NB4 (cell line): ENCODE results near the gene COL5A1.

Source experiments
- POLR2A ChIP-seq: IDR thresholded peaks from 2 replicates; pipeline ENCODE4 v1.6.1; 2011; ENCODE audit warnings: mild to moderate bottlenecking; ENCODE audit not compliant: insufficient read length; ENCODE audit errors: extremely low read depth
- TF ChIP-seq, protein P1 (sequence below): IDR thresholded peaks from one replicate; pipeline ENCODE4 v1.5.1; 2012; ENCODE audit warnings: low read depth, low read length

DNA sequence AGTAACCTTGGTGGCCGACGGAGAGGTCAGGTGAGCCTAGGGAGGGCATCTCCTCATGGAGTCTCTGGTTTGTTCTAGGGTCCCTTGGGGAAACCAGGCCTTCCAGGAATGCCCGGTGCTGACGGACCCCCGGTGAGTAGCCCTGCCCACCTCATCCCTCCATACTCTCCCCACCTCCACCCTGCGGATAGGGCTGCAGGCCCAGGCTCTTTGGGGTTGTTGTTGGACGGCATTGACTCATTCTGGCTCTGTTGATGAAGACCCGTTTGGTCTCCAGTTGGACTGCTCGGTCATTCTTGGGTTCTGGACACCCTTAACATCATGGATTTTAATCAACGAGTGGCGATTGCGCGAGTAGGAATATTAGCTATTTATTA lies 126.7 kb downstream of the COL5A1 start:
- TF ChIP-seq, protein P1, sequence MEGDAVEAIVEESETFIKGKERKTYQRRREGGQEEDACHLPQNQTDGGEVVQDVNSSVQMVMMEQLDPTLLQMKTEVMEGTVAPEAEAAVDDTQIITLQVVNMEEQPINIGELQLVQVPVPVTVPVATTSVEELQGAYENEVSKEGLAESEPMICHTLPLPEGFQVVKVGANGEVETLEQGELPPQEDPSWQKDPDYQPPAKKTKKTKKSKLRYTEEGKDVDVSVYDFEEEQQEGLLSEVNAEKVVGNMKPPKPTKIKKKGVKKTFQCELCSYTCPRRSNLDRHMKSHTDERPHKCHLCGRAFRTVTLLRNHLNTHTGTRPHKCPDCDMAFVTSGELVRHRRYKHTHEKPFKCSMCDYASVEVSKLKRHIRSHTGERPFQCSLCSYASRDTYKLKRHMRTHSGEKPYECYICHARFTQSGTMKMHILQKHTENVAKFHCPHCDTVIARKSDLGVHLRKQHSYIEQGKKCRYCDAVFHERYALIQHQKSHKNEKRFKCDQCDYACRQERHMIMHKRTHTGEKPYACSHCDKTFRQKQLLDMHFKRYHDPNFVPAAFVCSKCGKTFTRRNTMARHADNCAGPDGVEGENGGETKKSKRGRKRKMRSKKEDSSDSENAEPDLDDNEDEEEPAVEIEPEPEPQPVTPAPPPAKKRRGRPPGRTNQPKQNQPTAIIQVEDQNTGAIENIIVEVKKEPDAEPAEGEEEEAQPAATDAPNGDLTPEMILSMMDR: no peak
- TF ChIP-seq POLR2A: no peak
